Thoracic aorta (tissue), 2 donors: ENCODE results near the gene PLOD1. TPM values are rescaled to one million over a fixed set of nuclear protein-coding genes. Genes with fewer than 3 reads are reported as not detected.

Experiments
- ATAC-seq: fragments of 150-250 bp; one replicate; pipeline ENCODE4 v1.8.0; 2017; ENCODE audit warnings: low read depth; ENCODE audit not compliant: insufficient number of reproducible peaks, low FRiP score
- DNase-seq: peaks from one replicate; pipeline ENCODE4 v3.0.0-alpha.2; 2020; ENCODE audit warnings: low spot score
- H3K27ac ChIP-seq, 2 donors: fragments of 200-600 bp; sonication (generic); 1 replicate in 1 of 2; 2 replicates in 1 of 2; pipeline ENCODE4 v1.5.1; 2016; ENCODE audit warnings: mild to moderate bottlenecking in 2 of 2, moderate library complexity in 2 of 2
- H3K27me3 ChIP-seq: fragments of 200-600 bp; sonication (generic); replicated peaks from 2 replicates; pipeline ENCODE4 v1.6.0; 2016; ENCODE audit warnings: mild to moderate bottlenecking; ENCODE audit not compliant: insufficient read depth
- H3K36me3 ChIP-seq: fragments of 200-600 bp; sonication (generic); one replicate; pipeline ENCODE4 v1.5.1; 2016
- H3K4me1 ChIP-seq, 2 donors: fragments of 200-600 bp; sonication (generic); 1 replicate in 1 of 2; 2 replicates in 1 of 2; pipeline versions ENCODE4 v1.5.1 to v1.6.0; 2016; ENCODE audit warnings: low read depth in 2 of 2, mild to moderate bottlenecking in 1 of 2; ENCODE audit not compliant: control insufficient read depth in 1 of 2
- H3K4me3 ChIP-seq: fragments of 200-600 bp; sonication (generic); 2 replicates; pipeline ENCODE4 v1.5.1; 2016; ENCODE audit warnings: mild to moderate bottlenecking
- H3K9me3 ChIP-seq: fragments of 200-600 bp; sonication (generic); 2 replicates; pipeline ENCODE4 v1.5.1; 2016
- CTCF ChIP-seq: fragments of 200-600 bp; sonication (generic); IDR thresholded peaks from one replicate; pipeline ENCODE4 v1.5.1; 2019; ENCODE audit warnings: antibody characterized with exemption
- total RNA-seq, 2 donors: library from RNA; depleted of rRNA; stranded (reverse); fragments of >200 nt; gene quantifications; one replicate each; pipeline versions ENCODE4 v1.1.0 to v1.2.3, GENCODE V29; 2016

PLOD1 gene
- total RNA-seq, 2 donors from 2014 or later: 71.3 to 123 TPM

DNA sequence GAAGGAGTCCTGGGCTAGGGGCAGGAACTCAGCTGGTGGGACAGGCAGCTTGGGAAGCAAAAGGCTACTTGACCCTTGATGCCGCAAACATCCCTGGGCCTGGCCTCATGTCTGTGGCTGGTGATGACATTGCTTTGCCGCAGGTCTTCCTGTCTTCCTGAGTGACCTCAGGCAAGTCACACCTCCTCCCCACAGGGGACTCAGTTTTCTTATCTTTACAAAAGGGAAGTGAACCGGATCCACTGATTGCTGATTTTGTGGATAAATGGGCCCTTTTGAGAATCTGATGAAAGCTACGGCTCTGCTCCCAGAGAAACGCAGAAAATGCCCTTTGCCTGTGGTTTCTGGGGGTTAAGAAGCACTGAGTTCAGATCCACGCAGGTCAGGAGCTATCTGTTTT is 20.7 kb downstream of the PLOD1 start:
- no peak for TF ChIP-seq CTCF
- ATAC-seq (no peak), DNase-seq (no peak)
- Histone ChIP-seq H3K4me1 (no peaks in the 10 kb centered on the region), H3K36me3 (peaks cover 41% of the 10 kb centered on the region), H3K4me3 (no peak overlapping the region), H3K27ac (no peak overlapping the region), H3K27me3 (no peaks in the 10 kb centered on the region), H3K9me3 (no peaks in the 10 kb centered on the region)

DNA sequence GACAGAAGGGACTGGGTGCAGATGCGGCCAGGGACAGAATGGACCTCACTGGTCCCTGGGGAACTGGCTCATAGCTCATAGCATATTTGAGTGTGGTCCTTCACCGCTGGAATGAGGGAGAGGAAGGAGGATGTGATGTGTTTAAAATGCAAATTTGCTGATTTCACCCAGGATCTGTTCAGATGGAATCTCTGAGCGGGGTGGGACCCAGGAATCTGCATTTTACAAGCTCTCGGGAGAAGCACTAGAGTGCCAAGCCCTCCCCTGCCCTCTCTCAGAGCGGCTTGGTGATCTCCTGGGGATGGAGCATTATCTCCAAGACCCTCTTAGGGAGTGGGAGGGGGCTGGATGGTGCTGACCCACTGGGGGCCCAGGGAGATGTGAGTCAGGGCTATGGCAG is 22.9 kb downstream of the PLOD1 start:
- Histone ChIP-seq H3K27ac (no peak overlapping the region), H3K27me3 (no peaks in the 10 kb centered on the region), H3K4me3 (no peak overlapping the region), H3K4me1 (no peaks in the 10 kb centered on the region), H3K9me3 (no peaks in the 10 kb centered on the region), H3K36me3 (peaks cover 39% of the 10 kb centered on the region)
- no peak for ATAC-seq
- DNase-seq: no peak
- no peak for TF ChIP-seq CTCF

DNA sequence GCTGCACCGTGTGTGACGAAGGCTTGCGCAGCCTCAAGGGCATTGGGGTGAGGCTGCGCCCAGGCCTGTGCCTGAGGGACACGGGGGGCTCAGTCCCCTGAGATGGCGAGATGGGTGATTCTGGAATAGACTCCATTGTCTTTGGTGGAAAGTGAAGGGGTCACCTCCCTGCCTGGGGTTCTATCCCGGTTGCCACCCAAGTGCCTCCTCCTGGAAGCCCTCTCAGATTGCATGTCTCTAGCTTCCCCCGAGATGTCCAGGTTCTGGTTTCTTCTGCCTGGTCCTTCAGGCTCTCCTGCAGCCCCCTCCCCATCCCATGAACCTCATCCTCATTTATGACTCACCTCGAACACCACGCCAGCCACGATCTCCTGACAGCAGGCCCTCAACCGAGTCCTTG is 23.4 kb downstream of the PLOD1 start:
- Histone ChIP-seq H3K27ac (no peak overlapping the region), H3K4me1 (no peaks in the 10 kb centered on the region), H3K4me3 (no peak overlapping the region), H3K27me3 (no peaks in the 10 kb centered on the region), H3K36me3 (peaks cover 39% of the 10 kb centered on the region), H3K9me3 (no peaks in the 10 kb centered on the region)
- no peak for TF ChIP-seq CTCF
- no peak for DNase-seq
- no peak for ATAC-seq

- Histone ChIP-seq H3K27ac (no peak overlapping the region), H3K36me3 (peaks cover 49% of the 10 kb centered on the region)
- no peak for TF ChIP-seq CTCF
Observed at GRCh38 chr1:11960276-11960675, 25.8 kb downstream of the PLOD1 start.

GRCh38 chr1:11960715-11961114 is 26.2 kb downstream of the PLOD1 start:
- ATAC-seq (no peak), DNase-seq (no peak)
- no peak for TF ChIP-seq CTCF
- Histone ChIP-seq H3K27ac (no peak overlapping the region), H3K4me3 (no peak overlapping the region), H3K9me3 (no peaks in the 10 kb centered on the region), H3K36me3 (peaks cover 53% of the 10 kb centered on the region), H3K27me3 (no peaks in the 10 kb centered on the region), H3K4me1 (no peaks in the 10 kb centered on the region)

More at GRCh38 chr1:11960276-11960675, 25.8 kb downstream of the PLOD1 start:
- Histone ChIP-seq H3K9me3 (no peaks in the 10 kb centered on the region), H3K27me3 (no peaks in the 10 kb centered on the region), H3K4me1 (no peaks in the 10 kb centered on the region), H3K4me3 (no peak overlapping the region)
- ATAC-seq (no peak), DNase-seq (no peak)
